T-helper 17 cell (primary cell): Measurements from ENCODE around the gene CYP21A2. TPM values are rescaled to one million over a fixed set of nuclear protein-coding genes. Genes with fewer than 3 reads are reported as not detected.

Experiments used
- ATAC-seq: fragments of 150-1000 bp; cut with Tn5 transposase; 2 replicates; pipeline ENCODE4 v1.10.0; 2021; ENCODE audit warnings: mild to moderate bottlenecking, moderate library complexity
- DNase-seq, 3 donors: peaks; one replicate each; pipeline versions ENCODE4 v3.0.0 to v3.0.0-alpha.2; 2020 to 2021
- H3K9me3 ChIP-seq: one replicate; pipeline ENCODE4 v1.7.0; 2013; ENCODE audit warnings: low read length, mild to moderate bottlenecking; ENCODE audit not compliant: control insufficient read depth, poor library complexity, severe bottlenecking
- H3K27ac Mint-ChIP-seq: one replicate; pipeline ENCODE4 v1.8.0; 2022; ENCODE audit warnings: mild to moderate bottlenecking, moderate library complexity, mixed read lengths
- H3K27me3 Mint-ChIP-seq: one replicate; pipeline ENCODE4 v1.8.0; 2022; ENCODE audit warnings: mixed read lengths
- H3K36me3 Mint-ChIP-seq: one replicate; pipeline ENCODE4 v1.8.0; 2022; ENCODE audit warnings: low read depth, mixed read lengths
- H3K4me1 Mint-ChIP-seq: one replicate; pipeline ENCODE4 v1.8.0; 2022; ENCODE audit warnings: mild to moderate bottlenecking, mixed read lengths
- H3K4me3 Mint-ChIP-seq: one replicate; pipeline ENCODE4 v1.8.0; 2022; ENCODE audit warnings: mild to moderate bottlenecking, moderate library complexity, mixed read lengths
- total RNA-seq, 4 donors: library from RNA in 2 of 4; stranded (reverse) in 2 of 4; gene quantifications; one replicate each; pipeline ENCODE4 v1.2.3 and lab custom pipeline; 2022 to 2026

Gene CYP21A2
- total RNA-seq, 2 donors from 2014 or later = 0.35 to 0.76 TPM

GRCh38 chr6:32069878-32070515, 31.8 kb downstream of the CYP21A2 start:
- no peak for ATAC-seq
- Mint-ChIP-seq H3K4me3 (no peak overlapping the region), H3K27me3 (peaks cover 15% of the 10 kb centered on the region), H3K4me1 (peaks cover 7% of the 10 kb centered on the region), H3K36me3 (peaks cover 4% of the 10 kb centered on the region), H3K27ac (peak overlapping the region; percentile 89)
- H3K9me3 ChIP-seq = no peaks in the 10 kb centered on the region
- no peak for DNase-seq

GRCh38 chr6:32070814-32071543, 32.8 kb downstream of the CYP21A2 start:
- no peaks in the 10 kb centered on the region for H3K9me3 ChIP-seq
- peaks cover 22% of the 10 kb centered on the region for H3K27me3 Mint-ChIP-seq
- ATAC-seq = no peak
- H3K4me3 Mint-ChIP-seq = no peak overlapping the region
- DNase-seq = no peak
- H3K27ac Mint-ChIP-seq = peak overlapping the region; percentile 89
- H3K4me1 Mint-ChIP-seq = peaks cover 5% of the 10 kb centered on the region
- H3K36me3 Mint-ChIP-seq = peaks cover 10% of the 10 kb centered on the region

GRCh38 chr6:32073101-32073500, 34.9 kb downstream of the CYP21A2 start:
- DNase-seq (no peak), ATAC-seq (no peak)
- peaks cover 5% of the 10 kb centered on the region for H3K4me1 Mint-ChIP-seq
- no peaks in the 10 kb centered on the region for H3K9me3 ChIP-seq
- H3K36me3 Mint-ChIP-seq = peaks cover 10% of the 10 kb centered on the region
- no peak overlapping the region for H3K27ac Mint-ChIP-seq
- no peak overlapping the region for H3K4me3 Mint-ChIP-seq
- H3K27me3 Mint-ChIP-seq = peaks cover 22% of the 10 kb centered on the region

- Mint-ChIP-seq H3K27ac (no peak overlapping the region), H3K4me3 (no peak overlapping the region), H3K36me3 (peaks cover 10% of the 10 kb centered on the region), H3K27me3 (peaks cover 22% of the 10 kb centered on the region), H3K4me1 (peaks cover 5% of the 10 kb centered on the region)
- no peak for ATAC-seq
- DNase-seq = no peak
- no peaks in the 10 kb centered on the region for H3K9me3 ChIP-seq
Observed at GRCh38 chr6:32073613-32074012, 35.4 kb downstream of the CYP21A2 start.

GRCh38 chr6:32074996-32075532, 36.8 kb downstream of the CYP21A2 start:
- Mint-ChIP-seq H3K4me3 (no peak overlapping the region), H3K27me3 (peaks cover 22% of the 10 kb centered on the region), H3K27ac (peak overlapping the region; percentile 72), H3K36me3 (peaks cover 10% of the 10 kb centered on the region), H3K4me1 (peaks cover 3% of the 10 kb centered on the region)
- no peak for ATAC-seq
- no peaks in the 10 kb centered on the region for H3K9me3 ChIP-seq
- no peak for DNase-seq

GRCh38 chr6:32075781-32076180, 37.6 kb downstream of the CYP21A2 start:
- no peak for DNase-seq
- Mint-ChIP-seq H3K4me3 (no peak overlapping the region), H3K36me3 (peaks cover 7% of the 10 kb centered on the region), H3K4me1 (peaks cover 3% of the 10 kb centered on the region), H3K27ac (no peak overlapping the region), H3K27me3 (peaks cover 22% of the 10 kb centered on the region)
- no peaks in the 10 kb centered on the region for H3K9me3 ChIP-seq
- ATAC-seq = no peak

- Mint-ChIP-seq H3K36me3 (peaks cover 7% of the 10 kb centered on the region), H3K27ac (no peak overlapping the region), H3K4me1 (peaks cover 5% of the 10 kb centered on the region), H3K27me3 (peaks cover 22% of the 10 kb centered on the region), H3K4me3 (no peak overlapping the region)
- no peaks in the 10 kb centered on the region for H3K9me3 ChIP-seq
- DNase-seq (no peak), ATAC-seq (no peak)
Observed at GRCh38 chr6:32076321-32076809, 38.1 kb downstream of the CYP21A2 start.

GRCh38 chr6:32079566-32080290, 41.5 kb downstream of the CYP21A2 start:
- H3K4me3 Mint-ChIP-seq = no peak overlapping the region
- peak overlapping the region; percentile 1 for H3K27ac Mint-ChIP-seq
- no peak for DNase-seq
- H3K36me3 Mint-ChIP-seq = peaks cover 9% of the 10 kb centered on the region
- peaks cover 2% of the 10 kb centered on the region for H3K4me1 Mint-ChIP-seq
- peaks cover 45% of the 10 kb centered on the region for H3K27me3 Mint-ChIP-seq
- H3K9me3 ChIP-seq = no peaks in the 10 kb centered on the region
- ATAC-seq = no peak

GRCh38 chr6:32081168-32081990, 43.2 kb downstream of the CYP21A2 start:
- H3K9me3 ChIP-seq = no peaks in the 10 kb centered on the region
- peaks cover 2% of the 10 kb centered on the region for H3K4me1 Mint-ChIP-seq
- no peak overlapping the region for H3K4me3 Mint-ChIP-seq
- no peak for DNase-seq
- peaks cover 5% of the 10 kb centered on the region for H3K36me3 Mint-ChIP-seq
- no peak overlapping the region for H3K27ac Mint-ChIP-seq
- ATAC-seq = no peak
- peaks cover 50% of the 10 kb centered on the region for H3K27me3 Mint-ChIP-seq

GRCh38 chr6:32082478-32082877, 44.3 kb downstream of the CYP21A2 start:
- Mint-ChIP-seq H3K4me1 (peaks cover 7% of the 10 kb centered on the region), H3K27me3 (peaks cover 57% of the 10 kb centered on the region), H3K27ac (no peak overlapping the region), H3K4me3 (no peak overlapping the region), H3K36me3 (peaks cover 5% of the 10 kb centered on the region)
- ATAC-seq (no peak), DNase-seq (no peak)
- H3K9me3 ChIP-seq = no peaks in the 10 kb centered on the region

- peaks cover 57% of the 10 kb centered on the region for H3K27me3 Mint-ChIP-seq
- DNase-seq (no peak), ATAC-seq (no peak)
- H3K4me3 Mint-ChIP-seq = peak overlapping the region; percentile 43
- no peaks in the 10 kb centered on the region for H3K9me3 ChIP-seq
- H3K36me3 Mint-ChIP-seq = peaks cover 5% of the 10 kb centered on the region
- peaks cover 7% of the 10 kb centered on the region for H3K4me1 Mint-ChIP-seq
- no peak overlapping the region for H3K27ac Mint-ChIP-seq
Observed at GRCh38 chr6:32082935-32083334, 44.7 kb downstream of the CYP21A2 start.

GRCh38 chr6:32083812-32084768, 45.9 kb downstream of the CYP21A2 start:
- Mint-ChIP-seq H3K4me3 (no peak overlapping the region), H3K27ac (no peak overlapping the region), H3K27me3 (peaks cover 59% of the 10 kb centered on the region), H3K4me1 (peaks cover 7% of the 10 kb centered on the region), H3K36me3 (peaks cover 5% of the 10 kb centered on the region)
- no peaks in the 10 kb centered on the region for H3K9me3 ChIP-seq
- DNase-seq (no peak), ATAC-seq (no peak)
